HEK293 (cell line): ENCODE results near the gene NOL4L.

Source experiments
- KLF10 ChIP-seq: fragments of 450-650 bp; IDR thresholded peaks from 2 replicates; pipeline ENCODE4 v1.5.1; 2018; ENCODE audit warnings: missing biosample characterization, mild to moderate bottlenecking, missing genetic modification characterization
- PATZ1 ChIP-seq: fragments of 450-650 bp; formaldehyde crosslinking; IDR thresholded peaks from 2 replicates; pipeline ENCODE4 v1.5.1; 2016; ENCODE audit warnings: missing biosample characterization, missing genetic modification characterization
- PRDM1 ChIP-seq: fragments of 450-650 bp; formaldehyde crosslinking; IDR thresholded peaks from 2 replicates; pipeline ENCODE4; 2016; ENCODE audit warnings: missing biosample characterization, missing genetic modification characterization
- RBAK ChIP-seq: fragments of 450-650 bp; formaldehyde crosslinking; IDR thresholded peaks from 2 replicates; pipeline ENCODE4 v1.5.1; 2016; ENCODE audit warnings: missing biosample characterization, missing genetic modification characterization
- TCF7L2 ChIP-seq: IDR thresholded peaks from 2 replicates; pipeline ENCODE4 v1.6.1; 2011; ENCODE audit warnings: low read depth, mild to moderate bottlenecking, inconsistent platforms, low read length, moderate library complexity, borderline replicate concordance
- WT1 ChIP-seq: fragments of 450-650 bp; formaldehyde crosslinking; IDR thresholded peaks from 2 replicates; pipeline ENCODE4 v1.5.1; 2016; ENCODE audit warnings: missing biosample characterization, missing genetic modification characterization
- ZBTB17 ChIP-seq: fragments of 450-650 bp; formaldehyde crosslinking; IDR thresholded peaks from 2 replicates; pipeline ENCODE4 v1.5.1; 2016; ENCODE audit warnings: missing biosample characterization, missing genetic modification characterization
- ZBTB7A ChIP-seq: fragments of 450-650 bp; formaldehyde crosslinking; IDR thresholded peaks from 2 replicates; pipeline ENCODE4 v1.5.1; 2016; ENCODE audit warnings: low read depth, missing biosample characterization, missing genetic modification characterization
- ZNF10 ChIP-seq: fragments of 450-650 bp; formaldehyde crosslinking; IDR thresholded peaks from 2 replicates; pipeline ENCODE4 v1.5.1; 2017; ENCODE audit warnings: missing biosample characterization, missing genetic modification characterization
- ZNF398 ChIP-seq: fragments of 450-650 bp; formaldehyde crosslinking; IDR thresholded peaks from 2 replicates; pipeline ENCODE4 v1.5.1; 2017; ENCODE audit warnings: missing biosample characterization, missing genetic modification characterization
- ZNF449 ChIP-seq: fragments of 450-650 bp; formaldehyde crosslinking; IDR thresholded peaks from 2 replicates; pipeline ENCODE4 v1.5.1; 2017; ENCODE audit warnings: missing biosample characterization, mild to moderate bottlenecking, missing genetic modification characterization, moderate library complexity
- ZNF580 ChIP-seq: fragments of 450-650 bp; formaldehyde crosslinking; IDR thresholded peaks from 2 replicates; pipeline ENCODE4 v1.5.1; 2016; ENCODE audit warnings: missing biosample characterization, missing genetic modification characterization
- ZNF626 ChIP-seq: fragments of 450-650 bp; sonication (Bioruptor Pico); formaldehyde crosslinking; IDR thresholded peaks from 2 replicates; pipeline ENCODE4 v1.5.1; 2018; ENCODE audit warnings: missing biosample characterization, missing genetic modification characterization, inconsistent platforms
- ZNF707 ChIP-seq: fragments of 450-650 bp; formaldehyde crosslinking; IDR thresholded peaks from 2 replicates; pipeline ENCODE4 v1.5.1; 2016; ENCODE audit warnings: missing biosample characterization, missing genetic modification characterization
- ZNF747 ChIP-seq: fragments of 450-650 bp; formaldehyde crosslinking; IDR thresholded peaks from 2 replicates; pipeline ENCODE4 v1.5.1; 2016; ENCODE audit warnings: missing biosample characterization, missing genetic modification characterization
- ZNF830 ChIP-seq: fragments of 450-650 bp; IDR thresholded peaks from 2 replicates; pipeline ENCODE4 v1.5.0; 2018; ENCODE audit warnings: missing biosample characterization, missing genetic modification characterization, low read depth, mild to moderate bottlenecking, moderate library complexity
- ZSCAN16 ChIP-seq: fragments of 450-650 bp; formaldehyde crosslinking; IDR thresholded peaks from 2 replicates; pipeline ENCODE4 v1.5.1; 2016; ENCODE audit warnings: missing biosample characterization, missing genetic modification characterization
- ZSCAN23 ChIP-seq: fragments of 450-650 bp; formaldehyde crosslinking; IDR thresholded peaks from 2 replicates; pipeline ENCODE4 v1.5.1; 2016; ENCODE audit warnings: missing biosample characterization, missing genetic modification characterization
- TF ChIP-seq, protein P1 (sequence below): fragments of 450-650 bp; formaldehyde crosslinking; optimal IDR thresholded peaks from 2 replicates; pipeline ENCODE3; 2016; ENCODE audit warnings: missing biosample characterization, mild to moderate bottlenecking, missing genetic modification characterization
- TF ChIP-seq, protein P2 (sequence below): fragments of 450-650 bp; formaldehyde crosslinking; IDR thresholded peaks from 2 replicates; pipeline ENCODE4 v1.5.1; 2016; ENCODE audit warnings: missing biosample characterization, missing genetic modification characterization
- TF ChIP-seq, protein P3 (sequence below): IDR thresholded peaks from 2 replicates; pipeline ENCODE4 v1.6.1; 2011; ENCODE audit warnings: mild to moderate bottlenecking, low read depth, low read length, borderline replicate concordance
- TF ChIP-seq, protein P4 (sequence below): fragments of 450-650 bp; formaldehyde crosslinking; IDR thresholded peaks from 2 replicates; pipeline ENCODE4 v1.5.1; 2016; ENCODE audit warnings: missing biosample characterization, missing genetic modification characterization
- TF ChIP-seq, protein P5 (sequence below): fragments of 450-650 bp; formaldehyde crosslinking; IDR thresholded peaks from 2 replicates; pipeline ENCODE4 v1.5.1; 2016; ENCODE audit warnings: missing biosample characterization, missing genetic modification characterization

The NOL4L gene

GRCh38 chr20:32483351-32484224 lies 101.5 kb downstream of the NOL4L start (continued):
- TF ChIP-seq ZNF398 (tag by site-specific recombination), result peak; percentile 99
- TF ChIP-seq PRDM1 (tag by site-specific recombination), result peak; percentile 35; the same call in 1 of the 2 replicates
- TF ChIP-seq, protein P1, sequence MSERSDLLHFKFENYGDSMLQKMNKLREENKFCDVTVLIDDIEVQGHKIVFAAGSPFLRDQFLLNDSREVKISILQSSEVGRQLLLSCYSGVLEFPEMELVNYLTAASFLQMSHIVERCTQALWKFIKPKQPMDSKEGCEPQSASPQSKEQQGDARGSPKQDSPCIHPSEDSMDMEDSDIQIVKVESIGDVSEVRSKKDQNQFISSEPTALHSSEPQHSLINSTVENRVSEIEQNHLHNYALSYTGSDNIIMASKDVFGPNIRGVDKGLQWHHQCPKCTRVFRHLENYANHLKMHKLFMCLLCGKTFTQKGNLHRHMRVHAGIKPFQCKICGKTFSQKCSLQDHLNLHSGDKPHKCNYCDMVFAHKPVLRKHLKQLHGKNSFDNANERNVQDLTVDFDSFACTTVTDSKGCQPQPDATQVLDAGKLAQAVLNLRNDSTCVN (tag by site-specific recombination), result peak; percentile 84
- TF ChIP-seq, protein P2, sequence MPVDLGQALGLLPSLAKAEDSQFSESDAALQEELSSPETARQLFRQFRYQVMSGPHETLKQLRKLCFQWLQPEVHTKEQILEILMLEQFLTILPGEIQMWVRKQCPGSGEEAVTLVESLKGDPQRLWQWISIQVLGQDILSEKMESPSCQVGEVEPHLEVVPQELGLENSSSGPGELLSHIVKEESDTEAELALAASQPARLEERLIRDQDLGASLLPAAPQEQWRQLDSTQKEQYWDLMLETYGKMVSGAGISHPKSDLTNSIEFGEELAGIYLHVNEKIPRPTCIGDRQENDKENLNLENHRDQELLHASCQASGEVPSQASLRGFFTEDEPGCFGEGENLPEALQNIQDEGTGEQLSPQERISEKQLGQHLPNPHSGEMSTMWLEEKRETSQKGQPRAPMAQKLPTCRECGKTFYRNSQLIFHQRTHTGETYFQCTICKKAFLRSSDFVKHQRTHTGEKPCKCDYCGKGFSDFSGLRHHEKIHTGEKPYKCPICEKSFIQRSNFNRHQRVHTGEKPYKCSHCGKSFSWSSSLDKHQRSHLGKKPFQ, result peak; percentile 48; the same call in 1 of the 2 replicates
- TF ChIP-seq ZNF626 (tag by site-specific recombination), result no peak
- peak; percentile 92 for TF ChIP-seq PATZ1 (tag by site-specific recombination)
- TF ChIP-seq ZNF707 (tag by site-specific recombination), result no peak
- TF ChIP-seq ZNF747 (tag by site-specific recombination), result no peak
- TF ChIP-seq ZNF10 (tag by site-specific recombination), result no peak
- TF ChIP-seq, protein P3, sequence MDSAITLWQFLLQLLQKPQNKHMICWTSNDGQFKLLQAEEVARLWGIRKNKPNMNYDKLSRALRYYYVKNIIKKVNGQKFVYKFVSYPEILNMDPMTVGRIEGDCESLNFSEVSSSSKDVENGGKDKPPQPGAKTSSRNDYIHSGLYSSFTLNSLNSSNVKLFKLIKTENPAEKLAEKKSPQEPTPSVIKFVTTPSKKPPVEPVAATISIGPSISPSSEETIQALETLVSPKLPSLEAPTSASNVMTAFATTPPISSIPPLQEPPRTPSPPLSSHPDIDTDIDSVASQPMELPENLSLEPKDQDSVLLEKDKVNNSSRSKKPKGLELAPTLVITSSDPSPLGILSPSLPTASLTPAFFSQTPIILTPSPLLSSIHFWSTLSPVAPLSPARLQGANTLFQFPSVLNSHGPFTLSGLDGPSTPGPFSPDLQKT, result no peak
- TF ChIP-seq RBAK (tag by site-specific recombination), result no peak
- no peak for TF ChIP-seq TCF7L2
- TF ChIP-seq ZSCAN23 (tag by site-specific recombination), result no peak
- TF ChIP-seq, protein P4, sequence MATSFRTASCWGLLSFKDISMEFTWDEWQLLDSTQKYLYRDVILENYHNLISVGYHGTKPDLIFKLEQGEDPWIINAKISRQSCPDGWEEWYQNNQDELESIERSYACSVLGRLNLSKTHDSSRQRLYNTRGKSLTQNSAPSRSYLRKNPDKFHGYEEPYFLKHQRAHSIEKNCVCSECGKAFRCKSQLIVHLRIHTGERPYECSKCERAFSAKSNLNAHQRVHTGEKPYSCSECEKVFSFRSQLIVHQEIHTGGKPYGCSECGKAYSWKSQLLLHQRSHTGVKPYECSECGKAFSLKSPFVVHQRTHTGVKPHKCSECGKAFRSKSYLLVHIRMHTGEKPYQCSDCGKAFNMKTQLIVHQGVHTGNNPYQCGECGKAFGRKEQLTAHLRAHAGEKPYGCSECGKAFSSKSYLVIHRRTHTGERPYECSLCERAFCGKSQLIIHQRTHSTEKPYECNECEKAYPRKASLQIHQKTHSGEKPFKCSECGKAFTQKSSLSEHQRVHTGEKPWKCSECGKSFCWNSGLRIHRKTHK (tag by site-specific recombination), result no peak
- no peak for TF ChIP-seq KLF10
- peak; percentile 87 for TF ChIP-seq WT1
- TF ChIP-seq ZNF580 (tag by site-specific recombination), result no peak
- TF ChIP-seq ZSCAN16 (tag by site-specific recombination), result no peak
- TF ChIP-seq ZNF449 (tag by site-specific recombination), result 0 out of 2 replicates have a peak, but pooled peaks have one; percentile 12
- peak; percentile 67 for TF ChIP-seq ZBTB7A (tag by site-specific recombination)
- TF ChIP-seq, protein P5, sequence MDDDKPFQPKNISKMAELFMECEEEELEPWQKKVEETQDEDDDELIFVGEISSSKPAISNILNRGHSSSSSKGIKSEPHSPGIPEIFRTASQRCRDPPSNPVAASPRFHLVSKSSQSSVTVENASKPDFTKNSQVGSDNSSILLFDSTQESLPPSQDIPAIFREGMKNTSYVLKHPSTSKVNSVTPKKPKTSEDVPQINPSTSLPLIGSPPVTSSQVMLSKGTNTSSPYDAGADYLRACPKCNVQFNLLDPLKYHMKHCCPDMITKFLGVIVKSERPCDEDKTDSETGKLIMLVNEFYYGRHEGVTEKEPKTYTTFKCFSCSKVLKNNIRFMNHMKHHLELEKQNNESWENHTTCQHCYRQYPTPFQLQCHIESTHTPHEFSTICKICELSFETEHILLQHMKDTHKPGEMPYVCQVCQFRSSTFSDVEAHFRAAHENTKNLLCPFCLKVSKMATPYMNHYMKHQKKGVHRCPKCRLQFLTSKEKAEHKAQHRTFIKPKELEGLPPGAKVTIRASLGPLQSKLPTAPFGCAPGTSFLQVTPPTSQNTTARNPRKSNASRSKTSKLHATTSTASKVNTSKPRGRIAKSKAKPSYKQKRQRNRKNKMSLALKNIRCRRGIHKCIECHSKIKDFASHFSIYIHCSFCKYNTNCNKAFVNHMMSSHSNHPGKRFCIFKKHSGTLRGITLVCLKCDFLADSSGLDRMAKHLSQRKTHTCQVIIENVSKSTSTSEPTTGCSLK (tag by site-specific recombination), result no peak
- TF ChIP-seq ZNF830, result no peak
- peak; percentile 70 for TF ChIP-seq ZBTB17 (tag by site-specific recombination)
